Measurements from ENCODE around the gene ASMTL.

DNA sequence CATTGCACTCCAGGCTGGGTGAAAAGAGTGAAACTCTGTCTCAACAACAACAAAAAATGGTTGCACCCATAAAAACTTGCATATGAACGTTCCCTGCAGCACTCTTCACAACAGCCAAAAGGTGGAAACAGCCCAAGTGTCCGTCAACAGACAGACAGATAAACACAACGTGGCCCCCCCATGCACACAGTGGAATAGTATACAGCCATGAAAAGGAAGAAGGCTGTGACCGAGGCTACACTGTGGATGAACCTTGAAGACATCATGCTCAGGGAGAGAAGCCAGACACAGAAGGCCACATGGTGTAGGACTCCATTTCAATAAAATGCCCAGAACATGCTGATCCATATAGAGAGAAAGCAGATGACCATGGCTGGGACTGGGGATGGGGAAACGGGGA lies 33.5 kb upstream of the ASMTL start:
- TF ChIP-seq, protein P1, sequence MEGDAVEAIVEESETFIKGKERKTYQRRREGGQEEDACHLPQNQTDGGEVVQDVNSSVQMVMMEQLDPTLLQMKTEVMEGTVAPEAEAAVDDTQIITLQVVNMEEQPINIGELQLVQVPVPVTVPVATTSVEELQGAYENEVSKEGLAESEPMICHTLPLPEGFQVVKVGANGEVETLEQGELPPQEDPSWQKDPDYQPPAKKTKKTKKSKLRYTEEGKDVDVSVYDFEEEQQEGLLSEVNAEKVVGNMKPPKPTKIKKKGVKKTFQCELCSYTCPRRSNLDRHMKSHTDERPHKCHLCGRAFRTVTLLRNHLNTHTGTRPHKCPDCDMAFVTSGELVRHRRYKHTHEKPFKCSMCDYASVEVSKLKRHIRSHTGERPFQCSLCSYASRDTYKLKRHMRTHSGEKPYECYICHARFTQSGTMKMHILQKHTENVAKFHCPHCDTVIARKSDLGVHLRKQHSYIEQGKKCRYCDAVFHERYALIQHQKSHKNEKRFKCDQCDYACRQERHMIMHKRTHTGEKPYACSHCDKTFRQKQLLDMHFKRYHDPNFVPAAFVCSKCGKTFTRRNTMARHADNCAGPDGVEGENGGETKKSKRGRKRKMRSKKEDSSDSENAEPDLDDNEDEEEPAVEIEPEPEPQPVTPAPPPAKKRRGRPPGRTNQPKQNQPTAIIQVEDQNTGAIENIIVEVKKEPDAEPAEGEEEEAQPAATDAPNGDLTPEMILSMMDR (conservative IDR thresholded peaks at IDR 0.05; ENCODE audit: low read depth in 2 of 2) = no peak
- no peak for TF ChIP-seq EZH2 (IDR thresholded peaks at IDR 0.05; ENCODE audit: low read depth, unreplicated experiment)
- TF ChIP-seq, protein P2, sequence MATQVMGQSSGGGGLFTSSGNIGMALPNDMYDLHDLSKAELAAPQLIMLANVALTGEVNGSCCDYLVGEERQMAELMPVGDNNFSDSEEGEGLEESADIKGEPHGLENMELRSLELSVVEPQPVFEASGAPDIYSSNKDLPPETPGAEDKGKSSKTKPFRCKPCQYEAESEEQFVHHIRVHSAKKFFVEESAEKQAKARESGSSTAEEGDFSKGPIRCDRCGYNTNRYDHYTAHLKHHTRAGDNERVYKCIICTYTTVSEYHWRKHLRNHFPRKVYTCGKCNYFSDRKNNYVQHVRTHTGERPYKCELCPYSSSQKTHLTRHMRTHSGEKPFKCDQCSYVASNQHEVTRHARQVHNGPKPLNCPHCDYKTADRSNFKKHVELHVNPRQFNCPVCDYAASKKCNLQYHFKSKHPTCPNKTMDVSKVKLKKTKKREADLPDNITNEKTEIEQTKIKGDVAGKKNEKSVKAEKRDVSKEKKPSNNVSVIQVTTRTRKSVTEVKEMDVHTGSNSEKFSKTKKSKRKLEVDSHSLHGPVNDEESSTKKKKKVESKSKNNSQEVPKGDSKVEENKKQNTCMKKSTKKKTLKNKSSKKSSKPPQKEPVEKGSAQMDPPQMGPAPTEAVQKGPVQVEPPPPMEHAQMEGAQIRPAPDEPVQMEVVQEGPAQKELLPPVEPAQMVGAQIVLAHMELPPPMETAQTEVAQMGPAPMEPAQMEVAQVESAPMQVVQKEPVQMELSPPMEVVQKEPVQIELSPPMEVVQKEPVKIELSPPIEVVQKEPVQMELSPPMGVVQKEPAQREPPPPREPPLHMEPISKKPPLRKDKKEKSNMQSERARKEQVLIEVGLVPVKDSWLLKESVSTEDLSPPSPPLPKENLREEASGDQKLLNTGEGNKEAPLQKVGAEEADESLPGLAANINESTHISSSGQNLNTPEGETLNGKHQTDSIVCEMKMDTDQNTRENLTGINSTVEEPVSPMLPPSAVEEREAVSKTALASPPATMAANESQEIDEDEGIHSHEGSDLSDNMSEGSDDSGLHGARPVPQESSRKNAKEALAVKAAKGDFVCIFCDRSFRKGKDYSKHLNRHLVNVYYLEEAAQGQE (IDR thresholded peaks at IDR 0.05; ENCODE audit: unreplicated experiment) = no peak
- TF ChIP-seq NANOG (IDR thresholded peaks at IDR 0.05; ENCODE audit: borderline replicate concordance) = no peak
- TF ChIP-seq POLR2AphosphoS5 (IDR thresholded peaks at IDR 0.05; ENCODE audit: low read depth) = no peak
- TF ChIP-seq EZH2phosphoT487 (IDR thresholded peaks at IDR 0.05; ENCODE audit: unreplicated experiment) = no peak

Data from GM23338 (cell line).